ENCODE measurements around the gene ADAMTS2.

Gene ADAMTS2

DNA sequence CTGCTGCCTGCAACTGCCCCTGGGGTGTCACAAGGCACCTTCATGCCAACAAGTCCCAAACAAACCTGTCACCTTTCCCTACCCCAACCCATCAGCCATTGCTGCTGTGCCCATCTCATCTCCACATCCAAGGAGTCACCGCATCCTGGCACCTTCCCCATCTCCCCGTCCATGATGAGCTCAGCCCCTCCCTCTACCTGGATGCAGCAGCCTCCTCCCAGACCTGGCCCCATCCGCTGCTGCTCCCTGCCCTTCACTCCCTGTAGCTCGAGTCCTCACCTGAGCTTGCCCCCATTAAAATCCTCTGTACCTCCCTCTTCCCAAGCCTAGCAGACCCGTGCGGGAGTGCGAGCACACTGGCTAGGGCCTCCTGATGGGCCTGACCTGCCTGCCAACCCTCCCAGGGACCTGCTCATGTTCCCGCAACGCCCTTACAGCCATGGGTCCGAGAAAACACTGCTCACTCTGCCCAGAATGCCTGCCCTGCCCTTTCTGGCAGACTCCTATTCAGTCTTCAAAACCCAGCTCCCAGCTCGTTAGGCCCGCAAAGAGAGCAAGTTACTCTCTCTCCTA, 110.6 kb downstream of the ADAMTS2 start:
- H3K4me3 ChIP-seq (ENCODE audit: low read length) = no peak overlapping the region
- TF ChIP-seq ZNF274 (IDR thresholded peaks at IDR 0.05; ENCODE audit: low read depth, low read length) = no peak

DNA sequence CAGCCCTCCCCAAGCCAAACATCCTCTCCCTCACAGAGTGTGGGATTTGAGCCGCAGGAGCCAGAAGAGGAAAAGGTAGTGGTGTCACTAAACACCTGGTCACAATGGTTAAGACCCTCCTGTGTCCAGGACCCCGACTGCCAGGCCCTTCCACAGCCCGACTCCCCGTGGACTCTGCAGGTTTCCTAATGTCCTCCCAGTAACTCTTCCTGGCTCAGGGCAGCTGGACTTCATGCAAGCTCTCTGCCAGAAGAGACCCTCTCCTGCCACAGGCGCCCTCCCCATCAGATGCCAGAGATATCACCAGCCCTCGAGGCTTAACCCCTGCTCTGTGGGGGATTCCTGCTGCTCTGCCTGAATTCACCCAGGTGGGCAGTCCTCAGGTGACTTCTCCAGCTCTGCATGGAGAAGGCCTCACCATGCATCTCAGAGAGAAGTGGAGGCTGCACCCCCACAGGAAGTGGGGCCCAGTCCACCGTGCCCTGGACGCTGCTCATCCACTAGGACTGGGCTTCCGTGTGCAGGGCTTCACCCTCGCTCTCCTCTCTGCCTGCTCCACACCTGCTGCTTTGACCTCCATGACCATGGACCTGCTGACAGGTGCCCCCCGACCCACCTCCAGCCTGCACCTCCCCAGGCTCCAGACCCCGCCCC, 111.2 kb downstream of the ADAMTS2 start:
- no peak overlapping the region for H3K4me3 ChIP-seq (ENCODE audit: low read length)
- no peak for TF ChIP-seq ZNF274 (IDR thresholded peaks at IDR 0.05; ENCODE audit: low read depth, low read length)

DNA sequence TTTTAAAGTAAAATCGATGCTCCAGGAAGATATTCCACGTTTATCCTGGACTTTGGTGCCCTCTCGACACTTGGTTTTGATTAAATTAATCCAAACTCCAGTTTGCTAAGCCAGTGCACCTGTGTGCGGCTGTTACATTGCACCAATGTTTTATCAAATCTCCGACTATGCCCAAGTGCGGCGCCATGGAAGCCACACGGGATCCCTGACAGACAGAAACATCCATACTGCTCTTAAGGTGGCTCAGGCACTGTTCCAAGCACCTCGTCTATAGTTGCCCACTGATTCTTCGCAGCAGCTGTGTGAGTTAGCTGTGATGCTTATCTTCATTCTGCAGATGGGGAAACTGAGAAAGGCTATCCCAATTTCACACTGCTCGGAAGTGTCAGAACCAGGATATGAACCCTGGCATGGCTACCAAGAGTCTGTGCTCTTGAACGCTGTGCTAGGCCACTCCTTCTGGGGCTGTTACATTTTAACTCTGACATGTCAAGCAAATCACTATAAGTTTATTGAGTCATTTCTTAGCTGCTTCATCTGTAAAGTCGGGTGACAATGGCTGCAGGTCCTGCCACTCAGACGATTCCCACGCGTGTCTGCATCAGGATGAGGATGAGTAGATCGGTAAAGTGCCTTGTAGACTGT, 113.0 kb downstream of the ADAMTS2 start:
- no peak for TF ChIP-seq ZNF274 (IDR thresholded peaks at IDR 0.05; ENCODE audit: low read depth, low read length)

DNA sequence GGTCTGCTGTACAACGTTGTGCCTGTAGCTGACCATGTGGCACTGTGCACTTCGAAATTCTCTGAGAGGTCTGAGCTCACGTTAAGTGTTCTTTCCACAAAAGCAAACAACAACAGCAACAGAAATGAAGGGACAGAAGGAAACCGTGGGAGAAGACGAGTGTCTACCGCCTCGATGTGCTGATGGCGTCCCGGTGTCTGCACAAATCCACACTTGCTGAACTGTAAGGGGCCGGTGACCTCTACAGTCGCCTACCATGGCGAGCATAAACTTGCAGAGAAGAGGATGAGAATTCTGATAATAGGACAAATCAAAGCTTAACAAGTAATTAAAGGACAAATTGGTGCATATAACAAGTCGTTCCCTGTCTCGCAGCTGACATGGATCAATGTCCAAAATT, 114.0 kb downstream of the ADAMTS2 start:
- H3K4me3 ChIP-seq (ENCODE audit: low read length) = no peak overlapping the region
- no peak for TF ChIP-seq ZNF274 (IDR thresholded peaks at IDR 0.05; ENCODE audit: low read depth, low read length)

More for the DNA sequence above, 113.0 kb downstream of the ADAMTS2 start:
- no peak overlapping the region for H3K4me3 ChIP-seq (ENCODE audit: low read length)

DNA sequence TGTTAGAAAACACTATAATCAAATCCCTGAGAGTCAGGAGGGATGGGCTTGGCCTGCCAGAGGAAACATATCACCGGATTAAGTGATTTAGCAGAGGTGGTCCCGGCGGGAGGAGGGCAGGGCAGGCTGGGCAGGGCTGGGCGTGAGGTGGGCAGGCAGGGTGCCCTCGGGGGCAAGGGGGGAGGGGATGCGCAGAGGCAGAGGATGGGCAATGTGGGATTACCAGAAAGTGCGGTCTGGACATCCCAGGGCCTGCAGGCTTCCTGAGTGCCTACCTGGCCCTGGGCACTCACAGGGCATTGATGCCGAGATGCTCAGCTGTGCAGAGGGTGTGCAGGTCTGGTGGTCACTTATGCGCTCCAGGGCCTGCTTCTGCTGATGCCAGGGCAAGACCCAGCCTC, 115.2 kb downstream of the ADAMTS2 start:
- no peak overlapping the region for H3K4me3 ChIP-seq (ENCODE audit: low read length)
- no peak for TF ChIP-seq ZNF274 (IDR thresholded peaks at IDR 0.05; ENCODE audit: low read depth, low read length)

DNA sequence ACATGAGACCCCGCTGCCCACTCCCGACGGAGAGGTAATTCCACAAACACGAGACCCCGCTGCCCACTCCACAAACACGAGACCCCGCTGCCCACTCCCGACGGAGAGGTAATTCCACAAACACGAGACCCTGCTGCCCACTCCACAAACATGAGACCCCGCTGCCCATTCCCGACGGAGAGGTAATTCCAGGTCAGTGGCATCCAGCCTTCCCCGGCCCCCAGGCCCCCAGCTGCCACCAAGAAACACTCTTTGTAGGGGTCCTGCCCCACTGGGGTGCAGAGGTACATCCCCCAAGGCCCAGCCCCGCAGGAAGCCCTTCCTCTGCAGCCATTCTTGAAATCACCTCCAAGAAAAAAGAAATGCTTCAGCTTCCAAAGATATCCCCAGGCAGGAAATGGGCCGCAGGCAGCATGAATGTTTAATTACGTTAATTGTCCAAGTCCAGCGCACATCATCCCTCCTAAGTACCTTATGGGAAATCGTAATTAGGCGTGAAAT, 115.9 kb downstream of the ADAMTS2 start:
- no peak for TF ChIP-seq ZNF274 (IDR thresholded peaks at IDR 0.05; ENCODE audit: low read depth, low read length)
- no peak overlapping the region for H3K4me3 ChIP-seq (ENCODE audit: low read length)

DNA sequence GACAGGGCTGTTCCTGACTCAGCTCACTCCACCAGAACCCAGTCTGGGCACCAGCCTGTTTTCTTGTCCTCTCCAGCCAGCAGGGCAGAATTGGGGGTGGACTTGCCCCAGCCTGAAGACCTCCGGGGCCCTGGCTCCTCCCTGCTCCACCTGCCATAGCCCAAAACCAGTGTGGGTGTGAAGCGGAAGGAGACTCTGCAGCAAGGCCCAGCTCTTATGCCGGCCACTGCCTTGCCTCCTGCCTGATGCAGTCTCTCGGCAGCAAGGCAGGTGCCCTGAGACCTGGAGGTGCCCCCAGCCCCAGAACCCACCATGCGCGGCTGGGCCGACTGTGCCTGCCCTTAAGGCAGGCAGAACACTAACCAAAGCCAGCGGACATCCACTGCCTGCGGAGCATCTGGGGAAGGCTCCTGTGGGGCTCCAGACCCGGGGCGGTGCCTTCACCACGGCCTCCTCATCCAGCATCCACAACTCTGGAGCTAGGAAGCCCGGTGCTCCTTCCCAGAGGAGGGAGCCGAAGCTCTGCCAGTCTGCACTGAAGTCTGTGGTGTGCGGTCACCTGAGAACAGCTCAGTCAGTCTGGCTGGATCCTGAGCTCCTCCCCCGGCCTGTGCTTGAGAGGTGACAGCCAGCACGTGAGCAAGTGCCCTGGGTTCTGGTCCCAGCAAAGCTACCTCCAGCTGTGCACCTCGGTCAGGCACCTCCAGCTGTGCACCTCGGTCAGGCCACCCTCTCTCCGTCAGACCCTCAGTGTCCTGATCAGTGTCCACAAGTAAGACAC, 116.7 kb downstream of the ADAMTS2 start:
- no peak for TF ChIP-seq ZNF274 (IDR thresholded peaks at IDR 0.05; ENCODE audit: low read depth, low read length)
- no peak overlapping the region for H3K4me3 ChIP-seq (ENCODE audit: low read length)

DNA sequence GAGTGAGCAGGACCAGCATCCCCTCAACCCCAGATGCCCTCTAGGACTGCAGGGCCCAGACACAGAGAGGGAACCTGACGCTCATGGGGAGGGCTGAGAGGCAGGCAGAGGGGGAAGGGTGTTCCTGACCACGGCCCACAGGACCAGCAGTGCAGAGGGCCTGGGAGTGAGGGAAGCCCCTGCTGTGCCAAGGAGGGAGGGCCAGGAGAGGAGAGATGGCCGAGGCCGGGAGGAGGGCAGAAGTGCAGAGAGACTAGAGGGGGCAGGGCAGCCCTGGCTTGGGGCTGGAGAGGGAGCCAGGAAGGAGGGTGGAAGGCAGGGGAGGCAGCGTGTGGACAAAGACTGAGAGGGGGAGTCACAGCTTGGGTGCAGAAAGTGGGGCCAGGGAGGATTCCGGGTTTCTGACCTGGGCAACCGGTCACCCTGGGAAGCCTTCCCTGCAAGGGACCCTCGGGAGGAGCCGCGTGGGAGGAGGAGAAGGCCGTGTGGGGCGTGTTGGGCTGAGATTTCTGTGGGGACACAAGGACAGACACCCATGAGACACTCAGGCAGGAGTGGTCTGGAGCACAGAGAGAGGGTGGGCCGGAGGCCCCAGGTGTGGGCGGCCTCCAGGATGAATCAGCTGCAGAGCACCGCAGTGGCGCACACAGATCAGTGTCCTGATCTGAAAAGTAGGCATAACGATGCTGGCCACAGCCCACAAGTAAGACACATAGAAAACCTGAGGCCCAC, 117.5 kb downstream of the ADAMTS2 start:
- H3K4me3 ChIP-seq (ENCODE audit: low read length) = no peak overlapping the region
- no peak for TF ChIP-seq ZNF274 (IDR thresholded peaks at IDR 0.05; ENCODE audit: low read depth, low read length)

DNA sequence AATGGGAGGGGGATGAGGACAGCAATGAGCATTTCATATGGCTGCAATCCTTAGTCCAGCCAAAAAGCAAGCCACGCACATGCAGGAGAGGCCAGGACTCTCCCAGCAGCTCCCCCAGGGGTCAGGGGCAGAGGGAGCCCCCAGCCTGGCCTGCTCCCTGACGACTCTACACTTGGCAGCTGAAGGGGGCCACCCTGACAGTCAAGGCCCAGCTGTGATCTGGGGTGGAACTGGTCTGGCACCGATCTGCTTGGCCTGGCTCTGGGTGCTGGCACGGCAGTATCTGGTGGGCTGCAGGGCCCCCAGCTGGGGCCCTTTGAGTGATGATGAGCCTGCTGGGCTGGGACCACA, 118.1 kb downstream of the ADAMTS2 start:
- no peak for TF ChIP-seq ZNF274 (IDR thresholded peaks at IDR 0.05; ENCODE audit: low read depth, low read length)
- H3K4me3 ChIP-seq (ENCODE audit: low read length) = no peak overlapping the region

DNA sequence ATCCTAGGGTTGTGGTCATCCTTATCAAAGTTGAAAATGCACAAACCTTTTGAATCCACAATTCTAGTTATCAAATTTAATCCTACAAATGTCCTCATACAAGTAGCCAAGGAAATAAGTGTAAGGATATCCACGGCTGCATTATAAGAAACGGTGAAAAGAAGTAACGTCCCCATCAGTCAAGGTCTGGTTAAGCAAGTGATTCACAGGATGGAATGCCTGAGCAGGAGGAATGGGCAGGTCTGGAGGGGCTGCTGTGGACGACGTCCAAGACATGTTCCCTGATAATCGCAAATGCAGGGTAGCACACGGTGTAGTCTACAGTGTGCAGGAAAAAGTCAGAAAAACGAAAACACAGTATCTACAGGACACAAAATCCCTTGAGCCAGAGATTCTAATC, 118.6 kb downstream of the ADAMTS2 start:
- no peak for TF ChIP-seq ZNF274 (IDR thresholded peaks at IDR 0.05; ENCODE audit: low read depth, low read length)
- H3K4me3 ChIP-seq (ENCODE audit: low read length) = no peak overlapping the region

DNA sequence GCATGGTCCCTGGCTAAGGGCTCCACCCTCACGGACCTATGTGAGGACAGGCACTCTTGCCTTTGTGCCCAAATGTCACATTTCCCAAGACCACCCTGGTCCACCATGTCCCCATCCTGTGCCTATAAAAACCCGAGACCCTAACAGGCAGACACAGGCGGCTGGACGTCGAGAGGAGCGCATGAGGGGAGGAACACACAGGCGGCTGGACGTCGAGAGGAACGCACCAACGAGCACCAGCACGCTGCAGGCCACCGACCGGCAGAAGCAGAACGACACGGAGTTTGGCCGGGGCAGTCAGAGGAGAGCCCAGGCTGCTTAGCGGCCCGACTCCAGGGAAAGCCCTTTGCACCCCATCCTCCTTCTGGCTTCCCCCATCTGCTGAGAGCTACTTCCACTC, 119.9 kb downstream of the ADAMTS2 start:
- H3K4me3 ChIP-seq (ENCODE audit: low read length) = no peak overlapping the region
- no peak for TF ChIP-seq ZNF274 (IDR thresholded peaks at IDR 0.05; ENCODE audit: low read depth, low read length)

DNA sequence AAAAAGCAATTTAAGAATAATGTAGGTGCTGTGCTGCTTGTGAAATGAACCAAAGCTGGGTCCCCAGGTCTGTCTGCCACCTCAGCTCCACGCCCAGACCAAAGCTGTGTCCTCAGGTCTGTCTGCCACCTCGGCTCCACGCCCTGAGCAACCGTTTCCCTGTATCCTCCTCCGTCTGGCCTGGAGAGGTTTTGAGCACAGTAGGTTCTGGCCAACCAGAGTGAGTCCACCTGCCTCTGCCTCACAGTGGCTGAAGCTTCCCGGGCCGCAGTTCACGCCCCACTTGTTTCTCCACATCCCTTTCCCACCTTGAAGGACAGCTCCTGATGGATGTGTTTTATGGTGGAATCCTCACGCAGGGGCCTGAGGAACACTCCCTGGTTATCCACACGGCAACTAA, 120.5 kb downstream of the ADAMTS2 start:
- no peak overlapping the region for H3K4me3 ChIP-seq (ENCODE audit: low read length)
- no peak for TF ChIP-seq ZNF274 (IDR thresholded peaks at IDR 0.05; ENCODE audit: low read depth, low read length)

DNA sequence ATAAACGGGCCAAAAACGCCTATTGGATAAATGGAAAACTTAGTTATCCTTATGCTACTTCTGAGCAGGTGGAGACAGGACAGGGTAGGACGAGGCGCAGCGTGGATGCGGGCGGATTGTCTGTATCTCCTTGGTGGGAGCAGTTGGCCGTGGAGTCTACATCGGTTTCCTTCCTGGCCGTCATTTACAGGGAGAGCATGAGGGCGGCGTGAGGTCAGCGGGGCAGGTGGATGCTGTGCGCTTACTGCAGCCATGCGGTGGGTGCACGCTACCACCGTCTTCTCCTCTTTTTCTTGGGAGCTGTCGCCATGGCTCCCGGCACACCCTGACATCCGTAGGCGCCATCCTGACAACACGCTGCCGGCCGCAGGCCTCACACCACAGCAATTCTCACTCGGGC, 121.3 kb downstream of the ADAMTS2 start:
- no peak for TF ChIP-seq ZNF274 (IDR thresholded peaks at IDR 0.05; ENCODE audit: low read depth, low read length)
- no peak overlapping the region for H3K4me3 ChIP-seq (ENCODE audit: low read length)

DNA sequence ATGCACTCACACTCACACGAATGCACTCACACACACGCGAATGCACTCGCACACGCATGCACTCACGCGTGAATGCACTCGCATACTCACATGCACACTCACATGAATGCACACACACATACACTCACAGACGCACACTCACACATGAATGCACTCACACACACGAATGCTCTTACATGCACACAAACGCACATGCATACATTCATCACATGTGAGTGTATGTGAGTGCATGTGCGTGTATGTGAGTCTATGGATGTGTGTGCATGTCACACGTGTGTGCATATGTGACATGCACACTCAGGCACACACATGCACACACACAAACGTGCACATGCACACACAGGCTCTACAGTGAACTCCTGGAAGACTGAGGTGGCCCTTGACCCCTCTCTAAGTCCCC, 121.7 kb downstream of the ADAMTS2 start:
- H3K4me3 ChIP-seq (ENCODE audit: low read length) = no peak overlapping the region
- no peak for TF ChIP-seq ZNF274 (IDR thresholded peaks at IDR 0.05; ENCODE audit: low read depth, low read length)

Data from GM08714 (cell line).